Subcutaneous abdominal adipose tissue (tissue), 5 donors: Measurements from ENCODE around the gene CELSR3.

ENCODE experiments used
- H3K27ac ChIP-seq: one replicate; pipeline ENCODE4 v1.7.0; 2013; ENCODE audit warnings: low read depth, mild to moderate bottlenecking, inconsistent platforms, low read length, moderate library complexity
- H3K27me3 ChIP-seq, 5 donors: one replicate each; pipeline ENCODE4 v1.7.0; 2013; ENCODE audit warnings: low read length in 5 of 5, inconsistent platforms in 1 of 5; ENCODE audit not compliant: control insufficient read depth in 5 of 5, insufficient read depth in 4 of 5
- H3K36me3 ChIP-seq, 5 donors: one replicate each; pipeline ENCODE4 v1.7.0; 2013; ENCODE audit warnings: low read length in 5 of 5; ENCODE audit not compliant: control insufficient read depth in 5 of 5, insufficient read depth in 5 of 5
- H3K4me1 ChIP-seq, 5 donors: one replicate each; pipeline ENCODE4 v1.7.0; 2013; ENCODE audit warnings: low read length in 5 of 5, mild to moderate bottlenecking in 3 of 5, moderate library complexity in 1 of 5; ENCODE audit not compliant: control insufficient read depth in 5 of 5, insufficient read depth in 5 of 5
- H3K4me3 ChIP-seq, 5 donors: one replicate each; pipeline ENCODE4 v1.7.0; 2013; ENCODE audit warnings: low read length in 5 of 5, low read depth in 1 of 5
- H3K9ac ChIP-seq, 5 donors: one replicate each; pipeline ENCODE4 v1.7.0; 2013; ENCODE audit warnings: low read length in 5 of 5, mild to moderate bottlenecking in 4 of 5, moderate library complexity in 3 of 5
- H3K9me3 ChIP-seq, 5 donors: one replicate each; pipeline ENCODE4 v1.7.0; 2013; ENCODE audit warnings: low read length in 5 of 5; ENCODE audit not compliant: control insufficient read depth in 5 of 5
- donor health status: healthy.
- donor health status: healthy.
- donor health status: healthy.
- donor health status: healthy.
- donor health status: healthy.

Gene CELSR3

GRCh38 chr3:48681541-48681880 is 18.8 kb upstream of the CELSR3 start:
- Histone ChIP-seq H3K27me3 (no peaks in the 10 kb centered on the region), H3K4me1 (peaks cover 5 to 35% (median 31%) of the 10 kb centered on the region in 5 donors), H3K9me3 (no peaks in the 10 kb centered on the region), H3K9ac (no peak overlapping the region), H3K36me3 (peaks cover 0 to 57% (median 54%) of the 10 kb centered on the region in 5 donors), H3K27ac (no peak overlapping the region), H3K4me3 (no peak overlapping the region)

- Histone ChIP-seq H3K4me1 (peaks cover 5 to 29% (median 26%) of the 10 kb centered on the region in 5 donors), H3K27ac (no peak overlapping the region), H3K9ac (no peak overlapping the region), H3K9me3 (no peaks in the 10 kb centered on the region), H3K27me3 (no peaks in the 10 kb centered on the region), H3K4me3 (no peak overlapping the region), H3K36me3 (peaks cover 0 to 61% (median 59%) of the 10 kb centered on the region in 5 donors)
These were observed 18.3 kb upstream of the CELSR3 start for GRCh38 chr3:48680811-48681540.

GRCh38 chr3:48679411-48680391 is 17.0 kb upstream of the CELSR3 start:
- Histone ChIP-seq H3K9me3 (no peaks in the 10 kb centered on the region), H3K4me1 (peaks cover 5 to 18% (median 17%) of the 10 kb centered on the region in 5 donors), H3K36me3 (peaks cover 0 to 69% (median 64%) of the 10 kb centered on the region in 5 donors), H3K27me3 (no peaks in the 10 kb centered on the region), H3K9ac (no peak overlapping the region), H3K27ac (no peak overlapping the region), H3K4me3 (no peak overlapping the region)

GRCh38 chr3:48678566-48679380 is 16.1 kb upstream of the CELSR3 start:
- H3K27ac ChIP-seq = no peak overlapping the region
- no peak overlapping the region for H3K9ac ChIP-seq
- H3K4me1 ChIP-seq = peaks cover 0 to 9% (median 8%) of the 10 kb centered on the region in 5 donors
- H3K27me3 ChIP-seq = no peaks in the 10 kb centered on the region
- no peaks in the 10 kb centered on the region for H3K9me3 ChIP-seq
- H3K4me3 ChIP-seq = no peak overlapping the region
- peaks cover 0 to 78% (median 72%) of the 10 kb centered on the region in 5 donors for H3K36me3 ChIP-seq

- H3K9ac ChIP-seq = no peak overlapping the region
- peaks cover 0 to 78% (median 72%) of the 10 kb centered on the region in 5 donors for H3K36me3 ChIP-seq
- no peak overlapping the region for H3K27ac ChIP-seq
- H3K4me1 ChIP-seq = peaks cover 0 to 2% (median under 1%) of the 10 kb centered on the region in 5 donors
- no peak overlapping the region for H3K4me3 ChIP-seq
- H3K9me3 ChIP-seq = no peaks in the 10 kb centered on the region
- H3K27me3 ChIP-seq = no peaks in the 10 kb centered on the region
These were observed 15.4 kb upstream of the CELSR3 start for GRCh38 chr3:48678056-48678455.

- no peak overlapping the region for H3K9ac ChIP-seq
- no peaks in the 10 kb centered on the region for H3K4me1 ChIP-seq
- H3K9me3 ChIP-seq = no peaks in the 10 kb centered on the region
- no peak overlapping the region for H3K27ac ChIP-seq
- H3K27me3 ChIP-seq = no peaks in the 10 kb centered on the region
- peaks cover 0 to 54% (median 47%) of the 10 kb centered on the region in 5 donors for H3K36me3 ChIP-seq
- H3K4me3 ChIP-seq = no peak overlapping the region
These were observed 11.8 kb upstream of the CELSR3 start for GRCh38 chr3:48674505-48674904.

- Histone ChIP-seq H3K4me3 (no peak overlapping the region), H3K27ac (no peak overlapping the region)
These were observed 9.8 kb upstream of the CELSR3 start for GRCh38 chr3:48672522-48672921.

GRCh38 chr3:48664929-48665328 is 2.2 kb upstream of the CELSR3 start:
- H3K9me3 ChIP-seq = no peaks in the 10 kb centered on the region
- H3K4me1 ChIP-seq = peaks cover 0 to 33% (median 28%) of the 10 kb centered on the region in 5 donors
- no peak overlapping the region for H3K27ac ChIP-seq
- H3K4me3 ChIP-seq = no peak overlapping the region
- peaks cover 0 to 33% (median 24%) of the 10 kb centered on the region in 5 donors for H3K27me3 ChIP-seq
- H3K9ac ChIP-seq = no peak overlapping the region
- H3K36me3 ChIP-seq = no peaks in the 10 kb centered on the region

More at GRCh38 chr3:48672522-48672921, 9.8 kb upstream of the CELSR3 start:
- Histone ChIP-seq H3K9me3 (no peaks in the 10 kb centered on the region), H3K4me1 (no peaks in the 10 kb centered on the region), H3K27me3 (no peaks in the 10 kb centered on the region), H3K9ac (no peak overlapping the region), H3K36me3 (peaks cover 0 to 34% (median 27%) of the 10 kb centered on the region in 5 donors)

- Histone ChIP-seq H3K9ac (no peak overlapping the region), H3K36me3 (no peaks in the 10 kb centered on the region), H3K9me3 (no peaks in the 10 kb centered on the region), H3K4me3 (peak overlapping the region in 3 of 5 donors; percentile 64 to 72 (median 66)), H3K27me3 (peaks cover 0 to 36% (median 30%) of the 10 kb centered on the region in 5 donors), H3K4me1 (peaks cover 0 to 33% (median 28%) of the 10 kb centered on the region in 5 donors), H3K27ac (no peak overlapping the region)
These were observed 1.6 kb upstream of the CELSR3 start for GRCh38 chr3:48664313-48664644.
